ENCODE data around the gene TXNRD2. TPM values are rescaled to one million over a fixed set of nuclear protein-coding genes. Genes with fewer than 3 reads are reported as not detected.
A peak's percentile ranks its signal among the peaks of the same experiment; 100 is the strongest.

TXNRD2 gene
- total RNA-seq, 4 donors from 2014 or later, result 8.4 to 33.2 (median 15.7) TPM

- peaks cover 80% of the 10 kb centered on the region for H3K4me1 ChIP-seq
- peaks cover 17% of the 10 kb centered on the region for H3K36me3 ChIP-seq
- no peaks in the 10 kb centered on the region for H3K9me3 ChIP-seq
- TF ChIP-seq POLR2AphosphoS5 (IDR thresholded peaks at IDR 0.05) (no peak), POLR2A (IDR thresholded peaks at IDR 0.05) (no peak), EP300 (IDR thresholded peaks at IDR 0.05) (no peak), CTCF (IDR thresholded peaks at IDR 0.05) (no peak)
- WGBS, result 57% methylated on average over 11 of the region's 12 CpGs
- H3K27ac ChIP-seq, result peak overlapping the region; percentile 88
- H3K4me3 ChIP-seq, result peak overlapping the region; percentile 95
- no peak for DNase-seq (ENCODE audit: low spot score in 2 of 2)
- H3K27me3 ChIP-seq, result no peaks in the 10 kb centered on the region
Observed at GRCh38 chr22:19852177-19852781, 89.3 kb downstream of the TXNRD2 start.

- H3K27ac ChIP-seq, result peak overlapping the region; percentile 1
- TF ChIP-seq EP300 (IDR thresholded peaks at IDR 0.05) (no peak), POLR2A (IDR thresholded peaks at IDR 0.05) (no peak), POLR2AphosphoS5 (IDR thresholded peaks at IDR 0.05) (no peak), CTCF (IDR thresholded peaks at IDR 0.05) (no peak)
- no peaks in the 10 kb centered on the region for H3K9me3 ChIP-seq
- DNase-seq (ENCODE audit: low spot score in 2 of 2), result no peak
- peaks cover 17% of the 10 kb centered on the region for H3K36me3 ChIP-seq
- 83% methylated on average over 10 of the region's 21 CpGs for WGBS
- peak overlapping the region; percentile 95 for H3K4me3 ChIP-seq
- H3K27me3 ChIP-seq, result no peaks in the 10 kb centered on the region
- H3K4me1 ChIP-seq, result peaks cover 76% of the 10 kb centered on the region
Observed at GRCh38 chr22:19851291-19852176, 90.1 kb downstream of the TXNRD2 start.

DNA sequence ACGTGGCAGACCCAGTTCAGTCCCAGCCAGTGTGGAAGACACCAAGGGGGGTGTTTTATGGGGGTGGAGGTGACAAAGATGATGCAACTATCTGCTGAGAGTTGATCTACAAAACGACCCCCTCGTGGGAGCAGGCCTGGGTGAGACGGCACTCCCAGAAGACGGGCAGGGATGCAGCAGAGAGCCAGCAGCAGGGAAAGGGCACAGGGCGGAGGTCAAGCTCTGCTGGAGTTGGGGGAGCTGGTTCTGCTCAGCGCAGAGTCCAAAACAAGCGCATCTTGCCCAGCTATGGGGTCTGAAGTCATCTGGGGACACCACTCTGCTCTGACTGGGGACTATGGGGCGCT lies 90.9 kb downstream of the TXNRD2 start:
- no peak for DNase-seq (ENCODE audit: low spot score in 2 of 2)
- H3K4me3 ChIP-seq, result no peak overlapping the region
- 76% methylated on average over 5 of the region's 9 CpGs for WGBS
- no peaks in the 10 kb centered on the region for H3K27me3 ChIP-seq
- peaks cover 17% of the 10 kb centered on the region for H3K36me3 ChIP-seq
- H3K4me1 ChIP-seq, result peaks cover 68% of the 10 kb centered on the region
- no peak for TF ChIP-seq POLR2A (IDR thresholded peaks at IDR 0.05)
- TF ChIP-seq POLR2AphosphoS5 (IDR thresholded peaks at IDR 0.05), result no peak
- TF ChIP-seq EP300 (IDR thresholded peaks at IDR 0.05), result no peak
- no peaks in the 10 kb centered on the region for H3K9me3 ChIP-seq
- peak overlapping the region; percentile 61 for H3K27ac ChIP-seq

DNA sequence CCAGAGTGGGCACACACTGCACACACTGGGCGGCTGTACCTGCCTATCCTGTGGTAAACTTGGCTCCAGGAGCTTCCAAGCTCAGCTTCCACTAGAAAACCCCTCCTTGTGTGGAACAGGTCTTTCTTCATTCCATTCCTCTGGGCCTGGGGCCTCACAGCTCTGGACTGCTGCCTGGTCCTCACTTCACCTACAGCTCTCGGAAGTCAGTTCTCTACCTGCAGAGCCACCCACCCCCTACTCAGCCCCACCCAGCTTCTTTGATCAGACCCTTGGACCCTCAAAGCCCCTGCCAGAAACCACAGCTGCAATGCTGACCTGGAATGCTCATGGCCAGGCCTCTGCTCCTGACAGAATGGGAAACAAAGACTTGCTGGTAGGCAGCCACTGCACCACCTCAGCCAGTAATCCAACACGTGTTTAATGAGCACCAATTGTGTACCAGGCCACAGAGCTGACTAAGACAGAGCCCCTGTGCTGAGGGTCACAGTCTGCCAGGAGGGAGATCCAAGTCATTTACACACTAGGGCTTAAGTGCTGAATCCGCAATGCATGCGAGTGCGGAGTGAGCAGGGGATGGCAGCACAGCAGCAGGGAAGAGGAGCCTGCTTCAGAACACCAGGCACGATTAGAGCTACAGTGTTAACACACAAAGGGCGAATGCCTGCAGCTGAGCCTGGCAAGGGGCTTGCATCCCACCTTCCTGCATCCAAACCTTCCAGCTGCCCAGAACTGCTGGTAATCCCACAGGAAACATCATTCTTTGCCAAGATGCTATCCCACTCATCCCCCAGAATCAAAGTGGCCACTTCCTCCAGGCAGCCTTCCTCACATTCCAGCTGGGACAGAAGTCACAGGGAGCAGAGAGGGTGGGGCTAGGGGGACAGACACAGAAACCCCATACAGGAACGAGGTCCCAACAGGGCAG lies 91.5 kb downstream of the TXNRD2 start:
- peaks cover 17% of the 10 kb centered on the region for H3K36me3 ChIP-seq
- TF ChIP-seq CTCF (IDR thresholded peaks at IDR 0.05), result no peak
- peak in 2 of 3 donors; percentile 45 to 49 for TF ChIP-seq POLR2AphosphoS5 (IDR thresholded peaks at IDR 0.05)
- H3K27me3 ChIP-seq, result no peaks in the 10 kb centered on the region
- peak overlapping the region; percentile 2 for H3K4me3 ChIP-seq
- H3K4me1 ChIP-seq, result peaks cover 68% of the 10 kb centered on the region
- no peak for DNase-seq (ENCODE audit: low spot score in 2 of 2)
- peak overlapping the region; percentile 61 for H3K27ac ChIP-seq
- no peaks in the 10 kb centered on the region for H3K9me3 ChIP-seq
- 53% methylated on average over 8 of the region's 9 CpGs for WGBS

DNA sequence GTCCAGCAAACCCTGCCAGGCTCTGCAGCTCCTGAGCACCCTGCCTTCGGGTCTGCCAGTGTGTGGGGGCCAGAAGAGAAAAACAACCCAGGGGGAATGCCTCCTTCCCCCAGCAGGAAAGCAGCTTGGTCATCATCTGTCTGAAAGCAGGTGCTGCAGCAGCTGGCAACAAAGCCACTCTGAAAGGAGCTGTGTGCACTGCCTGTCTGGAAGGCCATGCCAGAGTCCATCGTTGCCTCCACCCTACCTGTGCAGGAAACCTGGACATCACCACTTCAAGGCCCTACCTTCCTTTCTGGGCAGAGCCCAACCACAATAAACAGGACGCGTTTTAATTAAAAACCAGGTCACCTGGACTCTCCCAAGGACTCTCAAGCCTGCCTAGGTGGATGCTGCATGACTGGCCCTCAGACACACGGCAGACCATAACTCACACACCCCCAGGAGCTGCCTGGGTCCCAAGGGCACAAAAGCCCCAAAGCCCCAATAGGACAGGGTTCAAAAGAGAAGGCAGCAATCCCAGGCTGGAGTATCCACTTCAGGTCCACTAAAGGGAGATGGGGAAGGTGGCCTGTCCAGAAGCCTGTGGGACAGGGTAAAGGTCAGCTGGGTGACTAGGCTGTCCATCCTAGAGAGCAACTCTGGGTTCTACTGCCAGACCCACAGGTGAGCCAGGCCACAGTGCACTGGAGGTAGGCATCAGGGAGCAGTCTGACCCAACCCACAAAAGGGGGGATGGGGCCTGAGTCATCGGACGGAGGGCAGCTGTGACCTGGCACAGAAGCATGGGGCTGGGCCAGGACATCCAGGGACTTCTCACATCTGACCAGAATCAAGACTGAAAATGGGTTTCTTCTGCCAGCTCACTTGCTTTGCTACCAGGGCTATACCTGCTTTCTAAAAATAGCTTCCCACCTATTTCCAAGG lies 93.1 kb downstream of the TXNRD2 start:
- H3K27ac ChIP-seq, result peak overlapping the region; percentile 61
- H3K4me3 ChIP-seq, result no peak overlapping the region
- H3K4me1 ChIP-seq, result peaks cover 78% of the 10 kb centered on the region
- H3K36me3 ChIP-seq, result peaks cover 17% of the 10 kb centered on the region
- no peaks in the 10 kb centered on the region for H3K27me3 ChIP-seq
- TF ChIP-seq EP300 (IDR thresholded peaks at IDR 0.05), result no peak
- TF ChIP-seq POLR2AphosphoS5 (IDR thresholded peaks at IDR 0.05), result no peak
- TF ChIP-seq POLR2A (IDR thresholded peaks at IDR 0.05), result no peak
- TF ChIP-seq CTCF (IDR thresholded peaks at IDR 0.05), result no peak
- no peaks in the 10 kb centered on the region for H3K9me3 ChIP-seq
- 53% methylated on average over 6 of the region's 7 CpGs for WGBS
- DNase-seq (ENCODE audit: low spot score in 2 of 2), result no peak
